ENCODE data around the gene PLCB4.

DNA sequence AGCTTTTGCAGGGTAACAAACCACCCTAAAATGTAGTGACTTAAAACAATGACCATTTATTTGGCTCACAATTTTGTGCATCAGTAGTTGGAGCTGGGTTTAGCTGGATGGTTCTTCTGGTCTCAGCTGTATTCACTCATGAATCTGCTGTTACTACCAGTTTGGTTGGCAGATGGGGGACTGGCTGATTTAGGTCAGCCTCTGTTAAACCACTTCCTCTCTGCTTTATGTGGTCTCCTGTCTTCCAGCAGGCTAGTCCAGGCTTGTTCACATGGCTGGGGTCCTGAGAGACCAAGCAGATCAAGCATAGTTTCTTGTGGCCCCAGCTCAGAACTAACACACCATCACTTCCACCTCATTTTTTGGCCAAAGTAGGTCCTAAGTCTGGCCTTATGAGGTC, 378.3 kb downstream of the PLCB4 start:
- TF ChIP-seq, protein P1, sequence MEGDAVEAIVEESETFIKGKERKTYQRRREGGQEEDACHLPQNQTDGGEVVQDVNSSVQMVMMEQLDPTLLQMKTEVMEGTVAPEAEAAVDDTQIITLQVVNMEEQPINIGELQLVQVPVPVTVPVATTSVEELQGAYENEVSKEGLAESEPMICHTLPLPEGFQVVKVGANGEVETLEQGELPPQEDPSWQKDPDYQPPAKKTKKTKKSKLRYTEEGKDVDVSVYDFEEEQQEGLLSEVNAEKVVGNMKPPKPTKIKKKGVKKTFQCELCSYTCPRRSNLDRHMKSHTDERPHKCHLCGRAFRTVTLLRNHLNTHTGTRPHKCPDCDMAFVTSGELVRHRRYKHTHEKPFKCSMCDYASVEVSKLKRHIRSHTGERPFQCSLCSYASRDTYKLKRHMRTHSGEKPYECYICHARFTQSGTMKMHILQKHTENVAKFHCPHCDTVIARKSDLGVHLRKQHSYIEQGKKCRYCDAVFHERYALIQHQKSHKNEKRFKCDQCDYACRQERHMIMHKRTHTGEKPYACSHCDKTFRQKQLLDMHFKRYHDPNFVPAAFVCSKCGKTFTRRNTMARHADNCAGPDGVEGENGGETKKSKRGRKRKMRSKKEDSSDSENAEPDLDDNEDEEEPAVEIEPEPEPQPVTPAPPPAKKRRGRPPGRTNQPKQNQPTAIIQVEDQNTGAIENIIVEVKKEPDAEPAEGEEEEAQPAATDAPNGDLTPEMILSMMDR (IDR thresholded peaks at IDR 0.05): no peak
- no peak for TF ChIP-seq POLR2AphosphoS5 (IDR thresholded peaks at IDR 0.05)

Data from transverse colon (tissue), 4 donors.